Measurements from ENCODE around the gene LRP8.
"Not testable (repeated sequence)": the region's sequence is repeated elsewhere in the genome, so short reads cannot be mapped to it uniquely, and the experiment has no call there.

LRP8 gene

GRCh38 chr1:53206083-53206685 lies 121.7 kb downstream of the LRP8 start:
- not testable (repeated sequence) for DNase-seq

GRCh38 chr1:53205496-53205895 lies 122.4 kb downstream of the LRP8 start:
- not testable (repeated sequence) for DNase-seq

GRCh38 chr1:53203466-53203865 lies 124.4 kb downstream of the LRP8 start:
- DNase-seq: no peak

GRCh38 chr1:53198241-53198651 lies 129.6 kb downstream of the LRP8 start:
- no peak for DNase-seq

GRCh38 chr1:53197291-53198200 lies 130.3 kb downstream of the LRP8 start:
- DNase-seq: peak; percentile 51 to 60

- peak; percentile 95 to 96 for DNase-seq
These were observed 131.2 kb downstream of the LRP8 start, which contains the start of gene CPT2 for GRCh38 chr1:53196485-53197290. TSS of gene CPT2 (plus strand) at chr1:53196824. CDS start at chr1:53196944, 120 bp downstream.

- DNase-seq: no peak
These were observed 131.8 kb downstream of the LRP8 start for GRCh38 chr1:53196017-53196484.

- DNase-seq: no peak
These were observed 132.4 kb downstream of the LRP8 start for GRCh38 chr1:53195246-53196016.
